Right lobe of liver (tissue), 6 donors: ENCODE measurements around the gene DCC. TPM values are rescaled to one million over a fixed set of nuclear protein-coding genes. Genes with fewer than 3 reads are reported as not detected.

ENCODE experiments used
- ATAC-seq, 4 donors: fragments of 200-7000 bp; cut with Tn5 transposase; one replicate each; pipeline ENCODE4 v1.9.1; 2020; ENCODE audit warnings: mild to moderate bottlenecking in 4 of 4, moderate library complexity in 4 of 4
- DNase-seq, 3 donors: peaks; one replicate each; pipeline ENCODE4 v3.0.0-alpha.2; 2020
- H3K27ac ChIP-seq, 3 donors: fragments of 200-600 bp; one replicate each; pipeline ENCODE4 v1.8.0; 2022
- H3K27me3 ChIP-seq, 2 donors: fragments of 200-600 bp; one replicate each; pipeline ENCODE4 v1.8.0; 2022
- H3K36me3 ChIP-seq, 4 donors: fragments of 200-600 bp; sonication (generic) in 1 of 4; one replicate each; pipeline versions ENCODE4 v1.5.1 to v1.8.0; 2017 to 2022; ENCODE audit warnings: control low read depth in 1 of 4
- H3K4me1 ChIP-seq, 4 donors: fragments of 200-600 bp; sonication (generic) in 1 of 4; one replicate each; pipeline versions ENCODE4 v1.5.1 to v1.8.0; 2017 to 2022; ENCODE audit warnings: control low read depth in 1 of 4
- H3K4me3 ChIP-seq, 3 donors: fragments of 200-600 bp; one replicate each; pipeline ENCODE4 v1.8.0; 2022
- H3K9me3 ChIP-seq, 4 donors: fragments of 200-600 bp; sonication (generic) in 1 of 4; one replicate each; pipeline versions ENCODE4 v1.5.1 to v1.8.0; 2017 to 2022; ENCODE audit warnings: control low read depth in 1 of 4
- POLR2A ChIP-seq: fragments of 450-650 bp; IDR thresholded peaks from one replicate; pipeline ENCODE4 v1.6.1; 2017; ENCODE audit warnings: antibody characterized with exemption, mild to moderate bottlenecking
- WGBS: methylation state at CpG from one replicate; pipeline ENCODE4 v1.1.6; 2018; ENCODE audit warnings: low coverage, low lambda C conversion rate; ENCODE audit not compliant: insufficient coverage; ENCODE audit errors: missing lambda C conversion rate; 5-methylcytosine and 5-hydroxymethylcytosine counted together
- intact Hi-C, 2 donors: fragments of 100-400 bp; cut with DNase I; formaldehyde crosslinking; loops; one replicate each; pipeline versions ENCODE4 v1.11.2 to v1.14.1; 2022
- total RNA-seq, 6 experiments: library from RNA; depleted of rRNA in 2 of 6; stranded (reverse); fragments of >200 nt in 2 of 6; fragmentation: NEBNext Ultra II Directional in 3 of 6; extraction: Animal tissue kit (Norgen Biotek cat#: 25700) in 3 of 6; gene quantifications; one replicate each; pipeline versions ENCODE4 v1.1.0 to v1.2.4, GENCODE V29; 2016 to 2023
- TF ChIP-seq, protein P1 (sequence below), 4 donors: fragments of 200-600 bp in 3 of 4; fragments of 450-650 bp in 1 of 4; IDR thresholded peaks; one replicate each; pipeline versions ENCODE4 v1.5.1 to v1.8.0; 2016 to 2022; ENCODE audit warnings: antibody characterized with exemption in 4 of 4, mild to moderate bottlenecking in 2 of 4
- donor health status: DM: no; HTN: yes; CAD: no.
- donor health status: DM: no; HTN: no; CAD: no.
- donor health status: DM: no; HTN: no; CAD: no.
- donor health status: DM: no; HTN: yes; CAD: no.
- donor health status: DM: no; HTN: yes; CAD: no.

Gene DCC
- total RNA-seq, 6 experiments from 2014 or later, result 0.06 TPM; not detected in 5

- no peak overlapping the region for H3K27ac ChIP-seq
- intact Hi-C loops, result no loop called here
- TF ChIP-seq, protein P1, sequence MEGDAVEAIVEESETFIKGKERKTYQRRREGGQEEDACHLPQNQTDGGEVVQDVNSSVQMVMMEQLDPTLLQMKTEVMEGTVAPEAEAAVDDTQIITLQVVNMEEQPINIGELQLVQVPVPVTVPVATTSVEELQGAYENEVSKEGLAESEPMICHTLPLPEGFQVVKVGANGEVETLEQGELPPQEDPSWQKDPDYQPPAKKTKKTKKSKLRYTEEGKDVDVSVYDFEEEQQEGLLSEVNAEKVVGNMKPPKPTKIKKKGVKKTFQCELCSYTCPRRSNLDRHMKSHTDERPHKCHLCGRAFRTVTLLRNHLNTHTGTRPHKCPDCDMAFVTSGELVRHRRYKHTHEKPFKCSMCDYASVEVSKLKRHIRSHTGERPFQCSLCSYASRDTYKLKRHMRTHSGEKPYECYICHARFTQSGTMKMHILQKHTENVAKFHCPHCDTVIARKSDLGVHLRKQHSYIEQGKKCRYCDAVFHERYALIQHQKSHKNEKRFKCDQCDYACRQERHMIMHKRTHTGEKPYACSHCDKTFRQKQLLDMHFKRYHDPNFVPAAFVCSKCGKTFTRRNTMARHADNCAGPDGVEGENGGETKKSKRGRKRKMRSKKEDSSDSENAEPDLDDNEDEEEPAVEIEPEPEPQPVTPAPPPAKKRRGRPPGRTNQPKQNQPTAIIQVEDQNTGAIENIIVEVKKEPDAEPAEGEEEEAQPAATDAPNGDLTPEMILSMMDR (IDR thresholded peaks at IDR 0.05), result no peak
- no peak for TF ChIP-seq POLR2A
- no peak overlapping the region for H3K4me3 ChIP-seq
- ATAC-seq (no peak), DNase-seq (no peak)
- WGBS, result 51% methylated on average over 3 of the region's 3 CpGs
- H3K36me3 ChIP-seq, result no peaks in the 10 kb centered on the region
- H3K9me3 ChIP-seq, result no peaks in the 10 kb centered on the region
- H3K27me3 ChIP-seq, result no peaks in the 10 kb centered on the region
- H3K4me1 ChIP-seq, result no peaks in the 10 kb centered on the region
Observed at GRCh38 chr18:52902188-52902587, 562.2 kb downstream of the DCC start.

- Histone ChIP-seq H3K9me3 (no peaks in the 10 kb centered on the region), H3K27me3 (no peaks in the 10 kb centered on the region), H3K36me3 (no peaks in the 10 kb centered on the region), H3K27ac (no peak overlapping the region), H3K4me3 (no peak overlapping the region), H3K4me1 (no peaks in the 10 kb centered on the region)
- ATAC-seq (peak in 1 of 4 donors; percentile 46), DNase-seq (peak in 1 of 3 donors; percentile 52)
- WGBS, result 2% methylated on average over 3 of the region's 3 CpGs
- intact Hi-C loops, result no loop called here
- TF ChIP-seq, protein P1 (IDR thresholded peaks at IDR 0.05), result peak; percentile 19 to 53 (median 30)
- TF ChIP-seq POLR2A, result no peak
Observed at GRCh38 chr18:52903857-52904256, 563.9 kb downstream of the DCC start.

DNA sequence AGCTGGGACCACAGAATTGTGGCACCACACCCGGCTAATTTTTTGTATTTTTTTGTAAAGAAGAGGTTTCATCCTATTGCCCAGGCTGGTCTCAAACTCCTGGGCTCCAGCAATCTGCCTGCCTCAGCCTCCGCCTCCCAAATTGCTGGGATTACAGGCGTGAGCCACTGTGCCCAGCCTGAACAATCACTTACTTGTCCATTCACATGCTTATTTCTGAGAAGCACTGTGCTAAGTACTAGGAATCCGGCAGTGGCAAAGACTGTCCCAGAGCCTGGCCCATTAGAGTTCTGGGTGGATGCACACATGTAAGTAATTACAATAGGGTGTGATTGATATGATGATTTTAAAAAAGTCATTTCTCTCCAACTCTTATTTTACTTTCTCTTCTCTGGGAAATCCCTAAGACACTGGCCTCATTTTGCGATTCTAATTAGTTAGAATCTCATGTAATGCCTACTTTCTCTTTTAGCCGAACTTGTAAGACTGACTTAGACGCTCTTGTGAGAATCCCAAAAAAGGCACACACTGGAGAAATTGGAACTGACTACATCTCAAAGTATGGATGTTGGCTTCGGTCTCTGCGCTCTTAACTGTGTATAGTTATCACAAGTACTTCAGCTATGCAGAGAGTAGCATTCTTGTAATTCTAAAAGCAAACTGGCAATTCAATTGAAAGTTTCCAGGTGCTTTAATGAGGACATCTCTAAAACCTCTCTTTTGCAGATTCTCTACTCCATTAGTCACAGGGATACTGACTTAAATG lies 567.7 kb downstream of the DCC start:
- no peak for TF ChIP-seq POLR2A
- TF ChIP-seq, protein P1 (IDR thresholded peaks at IDR 0.05), result no peak
- intact Hi-C loops, result no loop called here
- no peaks in the 10 kb centered on the region for H3K4me1 ChIP-seq
- H3K27me3 ChIP-seq, result no peaks in the 10 kb centered on the region
- no peak overlapping the region for H3K4me3 ChIP-seq
- ATAC-seq (no peak), DNase-seq (no peak)
- no peak overlapping the region for H3K27ac ChIP-seq
- WGBS, result 70% methylated on average over 9 of the region's 9 CpGs
- no peaks in the 10 kb centered on the region for H3K9me3 ChIP-seq
- H3K36me3 ChIP-seq, result no peaks in the 10 kb centered on the region

DNA sequence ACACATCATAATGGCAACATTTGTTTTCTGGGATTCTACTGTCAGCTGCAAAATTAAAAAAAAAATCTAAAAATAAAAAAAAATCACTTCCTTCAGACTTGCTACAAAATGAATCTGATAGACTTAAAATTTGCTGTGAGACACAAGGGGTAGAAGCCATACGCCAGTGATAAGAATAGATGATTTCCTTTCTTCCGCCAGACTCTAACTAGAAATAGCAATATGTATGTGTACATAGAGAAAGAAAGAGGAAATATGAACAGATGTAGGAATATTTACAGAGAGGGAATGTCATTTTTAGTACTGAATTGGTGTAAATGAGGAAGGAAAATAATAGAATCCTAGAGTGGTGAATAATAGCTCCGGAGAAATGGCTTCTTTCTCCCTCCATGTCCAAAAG lies 574.2 kb downstream of the DCC start:
- no peaks in the 10 kb centered on the region for H3K36me3 ChIP-seq
- TF ChIP-seq, protein P1 (IDR thresholded peaks at IDR 0.05), result no peak
- no peak for TF ChIP-seq POLR2A
- H3K4me1 ChIP-seq, result no peaks in the 10 kb centered on the region
- no peak overlapping the region for H3K4me3 ChIP-seq
- DNase-seq (no peak), ATAC-seq (no peak)
- H3K27me3 ChIP-seq, result no peaks in the 10 kb centered on the region
- H3K9me3 ChIP-seq, result no peaks in the 10 kb centered on the region
- intact Hi-C loops, result no loop called here
- WGBS, result 17% methylated on average over 3 of the region's 3 CpGs
- no peak overlapping the region for H3K27ac ChIP-seq
